ENCODE data around the gene WHRN.

The WHRN gene

GRCh38 chr9:114513055-114513958, 8.0 kb upstream of the WHRN start:
- DNase-seq: no peak

GRCh38 chr9:114511978-114512874, 7.0 kb upstream of the WHRN start:
- no peak for DNase-seq

GRCh38 chr9:114507726-114508125, 2.5 kb upstream of the WHRN start:
- DNase-seq: no peak

GRCh38 chr9:114506082-114506390, 763 bp upstream of the WHRN start:
- DNase-seq: no peak

GRCh38 chr9:114504341-114505186, 709 bp downstream of the WHRN start:
- no peak for DNase-seq

GRCh38 chr9:114503522-114504340, 1.5 kb downstream of the WHRN start:
- no peak for DNase-seq

- DNase-seq: no peak
Measured at GRCh38 chr9:114503009-114503408, 2.3 kb downstream of the WHRN start.

GRCh38 chr9:114501796-114502682, 3.2 kb downstream of the WHRN start:
- no peak for DNase-seq

- DNase-seq: no peak
Measured at GRCh38 chr9:114500697-114501292, 4.5 kb downstream of the WHRN start.

- no peak for DNase-seq
Measured at GRCh38 chr9:114499941-114500696, 5.2 kb downstream of the WHRN start.

- no peak for DNase-seq
Measured at GRCh38 chr9:114499528-114499927, 5.7 kb downstream of the WHRN start.

- no peak for DNase-seq
Measured at GRCh38 chr9:114497727-114498382, 7.4 kb downstream of the WHRN start.

- no peak for DNase-seq
Measured at GRCh38 chr9:114497236-114497635, 8.0 kb downstream of the WHRN start.

GRCh38 chr9:114496011-114496410, 9.3 kb downstream of the WHRN start:
- DNase-seq: no peak

GRCh38 chr9:114494776-114495569, 10.3 kb downstream of the WHRN start:
- DNase-seq: no peak

- no peak for DNase-seq
Measured at GRCh38 chr9:114493521-114494184, 11.6 kb downstream of the WHRN start.

- DNase-seq: no peak
Measured at GRCh38 chr9:114492991-114493390, 12.3 kb downstream of the WHRN start.

All from GF-D8 (cell line).